ENCODE data around the gene GPRC5C. TPM values are rescaled to one million over a fixed set of nuclear protein-coding genes. Genes with fewer than 3 reads are reported as not detected.

The GPRC5C gene
- total and polyA plus RNA-seq, 2 of the 13 experiments (the other 11 are each of a cell fraction or from before 2014, with no cell fraction given), result 85.6 to 300 TPM

DNA sequence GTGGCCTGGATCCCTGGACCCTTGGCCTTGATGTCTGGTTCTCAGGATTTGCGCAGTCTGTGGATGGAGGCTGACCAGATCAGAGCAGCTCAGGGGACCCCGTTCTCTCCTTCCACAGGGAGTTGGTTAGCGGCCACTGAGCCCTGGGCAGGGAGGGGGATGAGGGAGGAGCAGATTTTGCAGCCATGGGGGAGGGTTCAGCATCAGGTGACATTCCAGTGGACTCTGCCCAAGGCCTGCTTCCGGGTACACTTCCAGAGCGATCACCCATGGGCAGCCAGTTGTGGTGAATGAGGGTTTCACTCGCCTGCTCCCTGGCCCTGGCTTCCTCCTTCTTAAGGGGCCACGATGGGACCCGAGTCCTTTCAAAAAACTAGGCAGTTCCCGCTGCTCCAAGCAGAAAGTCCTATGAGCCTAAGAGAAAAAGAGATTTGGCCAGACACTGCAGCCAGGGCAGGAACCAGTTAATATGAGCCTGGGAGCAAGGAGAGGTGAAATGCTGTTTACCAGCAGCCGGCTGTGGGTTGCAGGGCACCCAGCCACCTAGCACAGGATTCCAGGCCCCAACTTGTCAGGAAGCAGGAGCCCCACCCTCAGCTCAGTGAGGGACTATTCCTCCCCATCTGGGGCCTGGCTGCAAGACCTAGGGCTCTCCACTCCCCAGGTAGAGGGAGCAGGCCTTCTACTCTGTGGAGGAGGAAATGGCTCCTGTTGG lies 4.7 kb upstream of the GPRC5C start (continued):
- TF ChIP-seq MAX (IDR thresholded peaks at IDR 0.05), result peak; percentile 84
- no peak for TF ChIP-seq GPBP1L1 (CRISPR knock-in tag; IDR thresholded peaks at IDR 0.05)
- TF ChIP-seq PCBP2 (optimal IDR thresholded peaks at IDR 0.05; ENCODE audit: low read depth, low read length, poor library complexity, severe bottlenecking), result no peak
- TF ChIP-seq ZSCAN30 (CRISPR knock-in tag; IDR thresholded peaks at IDR 0.05), result no peak
- TF ChIP-seq ESRRA (CRISPR knock-in tag; IDR thresholded peaks at IDR 0.05; ENCODE audit: low read depth), result peak; percentile 80
- peak; percentile 94 for TF ChIP-seq ZFY (CRISPR knock-in tag; IDR thresholded peaks at IDR 0.05)
- TF ChIP-seq POGK (CRISPR knock-in tag; conservative IDR thresholded peaks at IDR 0.05), result peak; percentile 79; the same call in 1 of the 2 replicates
- TF ChIP-seq, protein P1, sequence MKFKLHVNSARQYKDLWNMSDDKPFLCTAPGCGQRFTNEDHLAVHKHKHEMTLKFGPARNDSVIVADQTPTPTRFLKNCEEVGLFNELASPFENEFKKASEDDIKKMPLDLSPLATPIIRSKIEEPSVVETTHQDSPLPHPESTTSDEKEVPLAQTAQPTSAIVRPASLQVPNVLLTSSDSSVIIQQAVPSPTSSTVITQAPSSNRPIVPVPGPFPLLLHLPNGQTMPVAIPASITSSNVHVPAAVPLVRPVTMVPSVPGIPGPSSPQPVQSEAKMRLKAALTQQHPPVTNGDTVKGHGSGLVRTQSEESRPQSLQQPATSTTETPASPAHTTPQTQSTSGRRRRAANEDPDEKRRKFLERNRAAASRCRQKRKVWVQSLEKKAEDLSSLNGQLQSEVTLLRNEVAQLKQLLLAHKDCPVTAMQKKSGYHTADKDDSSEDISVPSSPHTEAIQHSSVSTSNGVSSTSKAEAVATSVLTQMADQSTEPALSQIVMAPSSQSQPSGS (CRISPR knock-in tag; IDR thresholded peaks at IDR 0.05), result peak; percentile 77
- peak; percentile 85; the same call in 1 of the 2 replicates for TF ChIP-seq ZNF746 (CRISPR knock-in tag; IDR thresholded peaks at IDR 0.05)
- peak; percentile 32; the same call in 1 of the 2 replicates for TF ChIP-seq TFDP1 (CRISPR knock-in tag; IDR thresholded peaks at IDR 0.05; ENCODE audit: borderline replicate concordance)
- peak; percentile 68; the same call in 1 of the 2 replicates for TF ChIP-seq HOXD1 (CRISPR knock-in tag; IDR thresholded peaks at IDR 0.05)
- TF ChIP-seq, protein P2, sequence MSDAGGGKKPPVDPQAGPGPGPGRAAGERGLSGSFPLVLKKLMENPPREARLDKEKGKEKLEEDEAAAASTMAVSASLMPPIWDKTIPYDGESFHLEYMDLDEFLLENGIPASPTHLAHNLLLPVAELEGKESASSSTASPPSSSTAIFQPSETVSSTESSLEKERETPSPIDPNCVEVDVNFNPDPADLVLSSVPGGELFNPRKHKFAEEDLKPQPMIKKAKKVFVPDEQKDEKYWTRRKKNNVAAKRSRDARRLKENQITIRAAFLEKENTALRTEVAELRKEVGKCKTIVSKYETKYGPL (CRISPR knock-in tag; IDR thresholded peaks at IDR 0.05), result no peak
- no peak; the same call in 1 of the 2 replicates for TF ChIP-seq DNMT3B (CRISPR knock-in tag; conservative IDR thresholded peaks at IDR 0.05)
- TF ChIP-seq BHLHE40 (IDR thresholded peaks at IDR 0.05; ENCODE audit: low read length), result no peak
- peak; percentile 95 for TF ChIP-seq SAP130 (CRISPR knock-in tag; IDR thresholded peaks at IDR 0.05; ENCODE audit: low read depth)
- no peak for TF ChIP-seq ZNF773 (CRISPR knock-in tag; IDR thresholded peaks at IDR 0.05; ENCODE audit: borderline replicate concordance)
- TF ChIP-seq KDM3A (CRISPR knock-in tag; IDR thresholded peaks at IDR 0.05; ENCODE audit: low read depth), result peak; percentile 34; the same call in 1 of the 2 replicates
- TF ChIP-seq ZNF605 (CRISPR knock-in tag; IDR thresholded peaks at IDR 0.05), result peak; percentile 83
- peak; percentile 81 for TF ChIP-seq TARDBP (CRISPR knock-in tag; IDR thresholded peaks at IDR 0.05)
- TF ChIP-seq ZNF530 (CRISPR knock-in tag; IDR thresholded peaks at IDR 0.05; ENCODE audit: low read depth), result no peak
- 0 out of 2 replicates have a peak, but pooled peaks have one; percentile 75 for TF ChIP-seq SNAI1 (CRISPR knock-in tag; IDR thresholded peaks at IDR 0.05; ENCODE audit: borderline replicate concordance)
- no peak for TF ChIP-seq BRCA1 (CRISPR knock-in tag; IDR thresholded peaks at IDR 0.05)
- 0 out of 2 replicates have a peak, but pooled peaks have one; percentile 53 for TF ChIP-seq ZNF674 (CRISPR knock-in tag; IDR thresholded peaks at IDR 0.05; ENCODE audit: low read depth)
- TF ChIP-seq ZNF329 (CRISPR knock-in tag; IDR thresholded peaks at IDR 0.05; ENCODE audit: low read depth), result peak; percentile 16; the same call in 1 of the 2 replicates

All from HepG2 (cell line).